Endothelial cell of umbilical vein (primary cell): ENCODE results near the gene KIAA1217. TPM values are rescaled to one million over a fixed set of nuclear protein-coding genes. Genes with fewer than 3 reads are reported as not detected.

Experiments
- BruUV-seq: library from RNA; stranded (reverse); fragments of 400-500 nt; replicated peaks from 2 replicates; lab custom pipeline; 2021; lab: Mats Ljungman, UMichigan
- CTCF ChIA-PET: fragments of 300-600, 350-600 bp; sonication (Branson Sonifier 250); formaldehyde crosslinking; loops from one replicate; lab custom pipeline; 2021; ENCODE audit warnings: antibody characterized with exemption, inconsistent platforms; lab: Charles Lee
- POLR2A ChIA-PET: fragments of 300-600, 350-600 bp; sonication (Branson Sonifier 250); formaldehyde crosslinking; loops from one replicate; lab custom pipeline; 2021; ENCODE audit warnings: antibody characterized with exemption, inconsistent platforms; lab: Charles Lee
- DNase-seq: peaks from one replicate; pipeline ENCODE4 v3.0.0-alpha.2; 2011; ENCODE audit warnings: low read depth, low spot score
- FAIRE-seq: peaks from 2 replicates; lab custom pipeline; 2011; peaks lifted over from hg19 to GRCh38; lab: Jason Lieb, UNC
- H2AFZ ChIP-seq: 2 replicates; pipeline ENCODE4 v1.6.0; 2012; ENCODE audit warnings: low read depth, low read length, control low read depth, inconsistent platforms
- H3K27ac ChIP-seq: 2 replicates; pipeline ENCODE4 v1.5.1; 2011; ENCODE audit warnings: low read depth, mild to moderate bottlenecking, control low read depth, low read length, moderate library complexity; ENCODE audit not compliant: insufficient read depth
- H3K27me3 ChIP-seq, 2 experiments: 2 replicates each; pipeline versions ENCODE4 v1.6.0 to v1.6.1; 2011; ENCODE audit warnings: low read length in 2 of 2, mixed read lengths in 1 of 2; ENCODE audit not compliant: control insufficient read depth in 2 of 2, insufficient read depth in 2 of 2
- H3K36me3 ChIP-seq, 2 experiments: 2 replicates in 1 of 2; 3 replicates in 1 of 2; pipeline ENCODE4 v1.5.1; 2011; ENCODE audit warnings: low read length in 2 of 2, mild to moderate bottlenecking in 1 of 2, moderate library complexity in 1 of 2; ENCODE audit not compliant: control insufficient read depth in 2 of 2, insufficient read depth in 2 of 2; ENCODE audit errors: extremely low read depth in 1 of 2
- H3K4me1 ChIP-seq: 3 replicates; pipeline ENCODE4 v1.5.1; 2011; ENCODE audit warnings: mild to moderate bottlenecking, low read length; ENCODE audit not compliant: control insufficient read depth, insufficient read depth; ENCODE audit errors: extremely low read depth
- H3K4me2 ChIP-seq: 2 replicates; pipeline ENCODE4 v1.6.1; 2011; ENCODE audit warnings: low read length, control low read depth, mixed read lengths; ENCODE audit not compliant: insufficient read depth
- H3K4me3 ChIP-seq, 3 experiments: fragments of 200-600 bp in 1 of 3; sonication (generic), shearing (Covaris generic) in 1 of 3; replicated peaks in 1 of 3; 2 replicates each; pipeline ENCODE4 v1.5.1; 2011 to 2016; ENCODE audit warnings: control low read depth in 3 of 3, low read length in 3 of 3, mild to moderate bottlenecking in 2 of 3, inconsistent platforms in 1 of 3, low read depth in 1 of 3, moderate library complexity in 1 of 3; ENCODE audit not compliant: insufficient read depth in 1 of 3
- H3K79me2 ChIP-seq: 2 replicates; pipeline ENCODE4 v1.6.0; 2012; ENCODE audit warnings: low read length, inconsistent platforms; ENCODE audit not compliant: control insufficient read depth, insufficient read depth
- H3K9ac ChIP-seq: replicated peaks from 2 replicates; pipeline ENCODE3; 2011; ENCODE audit warnings: low read length, control low read depth; ENCODE audit not compliant: insufficient read depth; ENCODE audit errors: extremely low read depth
- H3K9me1 ChIP-seq: replicated peaks from 3 replicates; pipeline ENCODE4 v1.6.0; 2011; ENCODE audit warnings: mild to moderate bottlenecking, low read length; ENCODE audit not compliant: control insufficient read depth, insufficient read depth; ENCODE audit errors: extremely low read depth
- H3K9me3 ChIP-seq: replicated peaks from 2 replicates; pipeline ENCODE4 v1.5.1; 2012; ENCODE audit warnings: low read length, inconsistent platforms; ENCODE audit not compliant: control insufficient read depth, insufficient read depth
- H4K20me1 ChIP-seq: replicated peaks from 2 replicates; pipeline ENCODE3; 2011; ENCODE audit warnings: mild to moderate bottlenecking, low read length; ENCODE audit not compliant: control insufficient read depth, insufficient read depth; ENCODE audit errors: extremely low read depth
- CTCF ChIP-seq, 2 donors: IDR thresholded peaks; 1 replicate in 1 of 2; 2 replicates in 1 of 2; pipeline ENCODE4 v1.5.1; 2011; ENCODE audit warnings: low read length in 2 of 2, mild to moderate bottlenecking in 2 of 2, moderate library complexity in 2 of 2, control low read depth in 1 of 2, inconsistent platforms in 1 of 2, low read depth in 1 of 2; ENCODE audit not compliant: insufficient read depth in 1 of 2; ENCODE audit errors: extremely low read depth in 1 of 2
- EZH2 ChIP-seq: IDR thresholded peaks from 2 replicates; pipeline ENCODE4 v1.6.1; 2012; ENCODE audit warnings: borderline replicate concordance, low read depth, mild to moderate bottlenecking, moderate library complexity, low read length, inconsistent platforms; ENCODE audit not compliant: severe bottlenecking
- FOS ChIP-seq: IDR thresholded peaks from 2 replicates; pipeline ENCODE4 v1.6.1; 2011; ENCODE audit warnings: mild to moderate bottlenecking, low read length, moderate library complexity, borderline replicate concordance; ENCODE audit not compliant: insufficient read depth
- GATA2 ChIP-seq: IDR thresholded peaks from 2 replicates; pipeline ENCODE4 v1.7.0; 2011; ENCODE audit warnings: low read depth, mild to moderate bottlenecking, moderate library complexity, mixed read lengths, low read length; ENCODE audit not compliant: insufficient read length, insufficient read depth
- JUN ChIP-seq: IDR thresholded peaks from 2 replicates; pipeline ENCODE4 v1.6.1; 2011; ENCODE audit warnings: borderline replicate concordance, low read depth; ENCODE audit not compliant: insufficient read length, insufficient read depth
- MAX ChIP-seq: IDR thresholded peaks from 2 replicates; pipeline ENCODE4 v1.6.1; 2011; ENCODE audit not compliant: insufficient read depth, insufficient read length
- MYC ChIP-seq: IDR thresholded peaks from one replicate; pipeline ENCODE4 v1.6.1; 2011; ENCODE audit warnings: mild to moderate bottlenecking, low read depth, low read length
- POLR2A ChIP-seq: IDR thresholded peaks from 2 replicates; pipeline ENCODE4 v1.6.1; 2012; ENCODE audit warnings: low read depth, mild to moderate bottlenecking, control low read depth, low read length
- POLR2AphosphoS5 ChIP-seq: IDR thresholded peaks from 2 replicates; pipeline ENCODE4 v1.6.1; 2012; ENCODE audit warnings: low read depth, mild to moderate bottlenecking, control low read depth, low read length, moderate library complexity; ENCODE audit not compliant: insufficient read depth
- dilution Hi-C: fragments of 300-500 bp; cut with MboI; formaldehyde crosslinking; loops from one replicate; pipeline ENCODE4 v1.15.0; 2019; ENCODE audit warnings: low sequenced_read_pairs; ENCODE audit not compliant: extremely low pct_ligation_motif_present
- intact Hi-C: fragments of 100-400 bp; cut with micrococcal nuclease; formaldehyde crosslinking; loops from one replicate; pipeline ENCODE4 v1.10.0; 2022
- polyA plus RNA-seq, 4 experiments: library from polyadenylated mRNA; depleted of rRNA in 3 of 4; stranded (reverse) in 3 of 4; unstranded in 1 of 4; fragments of >200 nt; gene quantifications; 2 replicates each; pipeline versions ENCODE4 v1.2.1 to v1.2.3, GENCODE V29; 2011 to 2012; ENCODE audit warnings: missing spikeins in 1 of 4
- total RNA-seq: library from RNA; stranded (reverse); gene quantifications from 2 replicates; pipeline ENCODE4 v1.2.3, GENCODE V29; 2021

KIAA1217 gene
- total and polyA plus RNA-seq, 2 donors (not counting 3 experiments of a cell fraction or from before 2014, with no cell fraction given) = 0.83 to 10.3 TPM

- no peaks in the 10 kb centered on the region for H3K36me3 ChIP-seq
- no peaks in the 10 kb centered on the region for H3K79me2 ChIP-seq
- DNase-seq (no peak), FAIRE-seq (no peak)
- dilution Hi-C loops = no loop called here
- no peak overlapping the region for H3K27ac ChIP-seq
- H3K9ac ChIP-seq = no peak overlapping the region
- no peaks in the 10 kb centered on the region for H3K27me3 ChIP-seq
- H3K4me1 ChIP-seq = no peaks in the 10 kb centered on the region
- POLR2A ChIA-PET = no interaction called here
- H3K9me3 ChIP-seq = no peaks in the 10 kb centered on the region
- H4K20me1 ChIP-seq = no peaks in the 10 kb centered on the region
- TF ChIP-seq POLR2AphosphoS5 (no peak), POLR2A (no peak), GATA2 (no peak), MAX (no peak), JUN (no peak), MYC (no peak), FOS (no peak), CTCF (IDR thresholded peaks at IDR 0.05; ENCODE audit: extremely low read depth in 1 of 2, insufficient read depth in 1 of 2, low read depth in 1 of 2, low read length in 2 of 2) (no peak), EZH2 (no peak)
- H3K4me2 ChIP-seq = no peak overlapping the region
- H3K9me1 ChIP-seq = no peaks in the 10 kb centered on the region
- no TSS peak for BruUV-seq
- H2AFZ ChIP-seq = no peak overlapping the region
- no peak overlapping the region for H3K4me3 ChIP-seq
- intact Hi-C loops = no loop called here
- CTCF ChIA-PET = no interaction called here
Measured at GRCh38 chr10:24488631-24489030, 279.7 kb downstream of the KIAA1217 start.
